Gastroesophageal sphincter (tissue), 3 donors: ENCODE measurements around the gene EIF4B.

Source experiments
- EP300 ChIP-seq: sonication (generic); formaldehyde crosslinking; IDR thresholded peaks from one replicate; pipeline ENCODE4 v1.6.1; 2017; ENCODE audit warnings: antibody characterized with exemption, mild to moderate bottlenecking
- POLR2A ChIP-seq, 2 donors: fragments of 450-650 bp; IDR thresholded peaks; one replicate each; pipeline ENCODE4 v1.6.1; 2017; ENCODE audit warnings: antibody characterized with exemption in 2 of 2, mild to moderate bottlenecking in 2 of 2, moderate library complexity in 1 of 2
- POLR2AphosphoS5 ChIP-seq: sonication (generic); formaldehyde crosslinking; IDR thresholded peaks from one replicate; pipeline ENCODE4 v1.6.1; 2017; ENCODE audit warnings: antibody characterized with exemption
- TF ChIP-seq, protein P1 (sequence below), 4 experiments: fragments of 200-600 bp in 2 of 4; fragments of 450-650 bp in 2 of 4; sonication (generic) in 1 of 4; IDR thresholded peaks; one replicate each; pipeline ENCODE4 v1.5.1; 2017 to 2019; ENCODE audit warnings: antibody characterized with exemption in 4 of 4, mild to moderate bottlenecking in 2 of 4, moderate library complexity in 2 of 4

DNA sequence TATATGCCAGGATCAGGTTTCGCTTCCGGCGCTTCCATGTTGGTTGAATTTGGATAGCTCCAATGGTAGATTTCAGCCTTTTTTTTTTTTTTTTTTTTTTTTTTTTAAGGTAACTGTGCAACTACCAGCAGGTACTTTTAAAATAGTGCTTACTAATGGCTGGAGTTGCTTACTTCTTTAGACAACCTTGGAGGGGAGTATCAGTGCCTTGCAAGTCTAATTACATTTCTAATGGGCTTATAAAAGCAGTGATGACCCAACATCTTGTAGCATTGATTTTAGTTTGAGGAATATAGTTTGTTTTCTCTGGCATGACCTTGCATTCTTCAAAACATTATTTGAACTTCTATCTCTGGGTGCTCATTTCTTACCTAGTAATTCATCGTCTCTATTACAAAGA lies 1.1 kb downstream of the EIF4B start:
- TF ChIP-seq, protein P1, sequence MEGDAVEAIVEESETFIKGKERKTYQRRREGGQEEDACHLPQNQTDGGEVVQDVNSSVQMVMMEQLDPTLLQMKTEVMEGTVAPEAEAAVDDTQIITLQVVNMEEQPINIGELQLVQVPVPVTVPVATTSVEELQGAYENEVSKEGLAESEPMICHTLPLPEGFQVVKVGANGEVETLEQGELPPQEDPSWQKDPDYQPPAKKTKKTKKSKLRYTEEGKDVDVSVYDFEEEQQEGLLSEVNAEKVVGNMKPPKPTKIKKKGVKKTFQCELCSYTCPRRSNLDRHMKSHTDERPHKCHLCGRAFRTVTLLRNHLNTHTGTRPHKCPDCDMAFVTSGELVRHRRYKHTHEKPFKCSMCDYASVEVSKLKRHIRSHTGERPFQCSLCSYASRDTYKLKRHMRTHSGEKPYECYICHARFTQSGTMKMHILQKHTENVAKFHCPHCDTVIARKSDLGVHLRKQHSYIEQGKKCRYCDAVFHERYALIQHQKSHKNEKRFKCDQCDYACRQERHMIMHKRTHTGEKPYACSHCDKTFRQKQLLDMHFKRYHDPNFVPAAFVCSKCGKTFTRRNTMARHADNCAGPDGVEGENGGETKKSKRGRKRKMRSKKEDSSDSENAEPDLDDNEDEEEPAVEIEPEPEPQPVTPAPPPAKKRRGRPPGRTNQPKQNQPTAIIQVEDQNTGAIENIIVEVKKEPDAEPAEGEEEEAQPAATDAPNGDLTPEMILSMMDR (IDR thresholded peaks at IDR 0.05), result no peak
- TF ChIP-seq POLR2A (IDR thresholded peaks at IDR 0.05), result no peak
- no peak for TF ChIP-seq EP300
- no peak for TF ChIP-seq POLR2AphosphoS5
